ENCODE results near the gene CROCC. TPM values are rescaled to one million over a fixed set of nuclear protein-coding genes. Genes with fewer than 3 reads are reported as not detected.
"Not testable (repeated sequence)": the region's sequence is repeated elsewhere in the genome, so short reads cannot be mapped to it uniquely, and the experiment has no call there.

CROCC gene
- total and polyA plus RNA-seq, 2 donors = 13.7 to 26.4 TPM

DNA sequence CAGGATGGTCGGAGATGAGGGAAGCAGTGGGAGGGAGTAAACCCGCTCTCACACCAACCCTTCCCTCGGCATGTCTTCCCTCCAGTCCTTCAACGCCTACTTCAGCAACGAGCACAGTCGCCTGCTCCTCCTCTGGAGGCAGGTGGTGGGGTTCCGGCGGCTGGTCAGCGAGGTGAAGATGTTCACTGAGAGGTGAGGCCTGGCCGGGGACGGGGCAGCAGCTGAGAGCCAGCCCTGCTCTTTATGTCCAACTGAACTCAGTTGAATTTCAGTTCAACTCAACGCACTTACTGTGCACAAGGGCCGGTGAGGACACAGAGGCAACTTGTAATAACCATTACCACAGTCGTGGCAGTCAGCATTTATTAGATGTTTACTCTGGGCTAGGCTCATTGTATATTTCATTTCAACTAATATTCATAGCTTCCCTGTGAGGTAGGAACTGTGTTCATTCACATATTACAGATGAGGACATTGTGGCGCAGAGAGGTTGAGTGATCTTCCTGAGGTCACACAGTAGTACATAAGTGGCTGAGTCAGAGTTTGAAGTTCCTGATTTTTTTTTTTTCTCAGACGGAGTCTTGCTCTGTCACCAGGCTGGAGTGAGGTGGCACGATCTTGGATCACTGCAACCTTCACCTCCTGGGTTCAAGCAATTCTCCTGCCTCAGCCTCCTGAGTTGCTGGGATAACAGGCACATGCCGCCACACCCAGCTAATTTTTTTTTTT lies 9.6 kb downstream of the CROCC start:
- not testable (repeated sequence) for H3K4me1 ChIP-seq (ENCODE audit: insufficient read depth); H3K27ac ChIP-seq (ENCODE audit: low read depth); H3K4me3 ChIP-seq (ENCODE audit: low read depth, low read length); H3K36me3 ChIP-seq (ENCODE audit: insufficient read depth); DNase-seq (ENCODE audit: extremely low spot score)
- WGBS = 87% methylated on average over 18 of the region's 18 CpGs

DNA sequence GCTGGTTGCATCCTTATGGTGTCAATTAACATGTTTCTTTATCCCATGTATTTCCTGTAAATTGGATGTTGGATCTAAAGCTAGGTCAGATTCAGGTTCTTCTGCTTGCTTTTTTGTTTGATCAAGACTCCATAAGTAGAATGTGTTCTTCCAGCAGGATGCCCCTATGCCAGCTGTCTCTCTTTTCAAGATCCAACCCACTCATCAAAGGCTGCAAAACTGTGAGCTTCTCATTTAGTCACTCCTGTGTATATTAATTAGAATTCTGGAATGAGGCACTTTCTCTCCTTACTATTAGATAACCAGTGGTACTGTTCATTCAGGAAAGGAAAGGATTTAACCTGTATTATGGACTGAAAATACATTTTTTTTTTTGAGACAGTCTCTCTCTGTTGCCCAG lies 12.2 kb downstream of the CROCC start:
- not testable (repeated sequence) for H3K4me3 ChIP-seq (ENCODE audit: low read depth, low read length); DNase-seq (ENCODE audit: extremely low spot score); H3K4me1 ChIP-seq (ENCODE audit: insufficient read depth); H3K27ac ChIP-seq (ENCODE audit: low read depth); H3K36me3 ChIP-seq (ENCODE audit: insufficient read depth)

DNA sequence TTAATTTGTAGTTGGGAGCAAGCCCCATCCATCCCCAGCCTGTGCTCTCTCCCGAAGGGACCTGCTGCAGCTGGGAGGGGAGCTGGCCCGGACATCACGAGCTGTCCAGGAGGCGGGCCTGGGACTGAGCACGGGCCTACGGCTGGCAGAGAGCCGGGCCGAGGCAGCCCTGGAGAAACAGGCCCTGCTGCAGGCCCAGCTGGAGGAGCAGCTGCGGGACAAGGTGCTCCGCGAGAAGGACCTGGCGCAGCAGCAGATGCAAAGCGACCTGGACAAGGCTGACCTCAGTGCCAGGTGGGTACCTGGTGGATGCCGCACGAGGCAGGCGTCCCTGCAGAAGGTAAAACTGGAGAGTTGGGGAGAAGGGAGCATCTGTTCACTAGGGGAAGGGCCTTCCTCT lies 14.8 kb downstream of the CROCC start:
- not testable (repeated sequence) for DNase-seq (ENCODE audit: extremely low spot score); H3K36me3 ChIP-seq (ENCODE audit: insufficient read depth); H3K27ac ChIP-seq (ENCODE audit: low read depth); H3K4me3 ChIP-seq (ENCODE audit: low read depth, low read length); H3K4me1 ChIP-seq (ENCODE audit: insufficient read depth)
- 90% methylated on average over 16 of the region's 16 CpGs for WGBS

DNA sequence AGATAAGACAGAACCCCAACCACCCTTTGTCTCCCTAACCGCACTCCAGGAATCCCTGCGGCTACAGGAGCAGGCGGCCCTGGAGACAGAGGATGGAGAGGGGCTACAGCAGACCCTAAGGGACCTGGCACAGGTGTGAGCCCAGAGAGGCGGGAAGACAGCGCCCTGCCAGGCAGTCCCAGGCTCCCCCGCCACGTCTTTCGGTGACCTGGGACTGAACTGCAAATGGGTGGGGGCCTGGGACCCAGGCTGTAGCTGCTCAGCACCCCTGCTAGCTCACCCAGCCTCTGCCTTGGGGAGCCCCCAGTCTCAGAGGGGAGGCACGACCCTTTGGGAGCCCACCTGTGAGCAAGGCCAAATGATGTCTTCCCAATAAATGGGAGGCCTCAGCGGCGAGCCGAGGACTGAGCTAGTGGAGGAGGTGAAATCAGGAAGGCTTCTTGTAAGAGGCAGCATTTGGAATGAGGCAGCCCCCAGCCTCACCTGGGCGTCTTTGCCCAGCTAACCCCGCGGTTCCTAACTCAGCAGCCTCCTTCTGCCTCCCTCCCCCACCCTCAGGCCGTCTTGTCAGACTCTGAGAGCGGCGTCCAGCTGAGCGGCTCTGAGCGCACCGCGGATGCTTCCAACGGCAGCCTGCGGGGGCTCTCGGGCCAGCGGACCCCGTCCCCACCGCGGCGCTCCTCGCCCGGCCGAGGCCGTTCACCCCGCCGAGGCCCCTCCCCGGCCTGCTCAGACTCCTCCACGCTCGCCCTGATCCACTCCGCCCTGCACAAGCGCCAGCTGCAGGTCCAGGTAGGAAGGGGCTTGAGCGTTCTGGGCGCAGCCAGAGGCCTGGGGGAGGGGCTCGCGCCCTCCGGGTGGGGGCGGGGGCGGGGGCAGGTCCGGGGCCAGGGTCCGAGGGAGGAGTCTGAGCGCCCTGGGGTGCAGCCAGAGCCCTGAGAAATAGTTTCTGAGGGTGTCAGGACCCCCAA lies 16.9 kb downstream of the CROCC start:
- Histone ChIP-seq H3K27ac (ENCODE audit: low read depth) (no peak overlapping the region), H3K4me1 (ENCODE audit: insufficient read depth) (no peaks in the 10 kb centered on the region), H3K36me3 (ENCODE audit: insufficient read depth) (peaks cover 1% of the 10 kb centered on the region), H3K4me3 (ENCODE audit: low read depth, low read length) (no peak overlapping the region)
- no peak for DNase-seq (ENCODE audit: extremely low spot score)
- WGBS = 59% methylated on average over 51 of the region's 51 CpGs

DNA sequence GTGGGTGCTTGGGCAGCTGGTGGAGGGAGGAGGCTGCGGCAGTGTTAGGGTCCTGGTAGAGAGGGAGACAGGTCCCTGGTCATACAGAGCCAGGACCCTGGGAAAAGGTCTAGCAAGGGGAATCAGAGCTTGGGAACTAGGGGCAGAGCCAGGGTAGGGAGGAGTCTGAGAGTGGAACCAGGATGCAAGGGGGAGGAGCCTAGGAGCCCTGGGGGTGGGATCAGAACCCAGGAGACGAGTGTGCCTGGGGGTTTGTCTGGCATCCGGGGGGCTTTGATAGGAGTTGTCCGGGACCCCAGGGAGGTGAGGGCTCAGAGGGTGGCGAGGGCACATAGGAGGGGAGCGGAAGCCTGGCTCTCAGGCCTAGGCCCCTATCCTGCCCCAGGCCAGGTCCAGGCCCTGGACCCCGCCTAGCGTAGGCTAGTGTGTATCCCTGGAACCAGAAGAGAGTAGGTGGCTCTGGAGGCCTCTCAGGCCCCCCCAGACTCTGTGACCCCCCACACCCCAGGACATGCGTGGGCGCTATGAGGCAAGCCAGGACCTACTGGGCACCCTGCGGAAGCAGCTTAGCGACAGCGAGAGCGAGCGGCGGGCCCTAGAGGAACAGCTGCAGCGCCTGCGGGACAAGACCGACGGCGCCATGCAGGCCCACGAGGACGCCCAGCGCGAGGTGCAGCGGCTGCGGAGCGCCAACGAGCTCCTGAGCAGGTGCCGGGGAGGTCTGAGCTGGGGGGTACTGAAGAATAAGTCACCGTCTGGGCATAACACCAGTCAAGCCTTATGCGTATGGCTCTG lies 17.9 kb downstream of the CROCC start:
- not testable (repeated sequence) for H3K27ac ChIP-seq (ENCODE audit: low read depth); H3K4me1 ChIP-seq (ENCODE audit: insufficient read depth); H3K4me3 ChIP-seq (ENCODE audit: low read depth, low read length); H3K36me3 ChIP-seq (ENCODE audit: insufficient read depth); DNase-seq (ENCODE audit: extremely low spot score)
- 94% methylated on average over 32 of the region's 32 CpGs for WGBS

DNA sequence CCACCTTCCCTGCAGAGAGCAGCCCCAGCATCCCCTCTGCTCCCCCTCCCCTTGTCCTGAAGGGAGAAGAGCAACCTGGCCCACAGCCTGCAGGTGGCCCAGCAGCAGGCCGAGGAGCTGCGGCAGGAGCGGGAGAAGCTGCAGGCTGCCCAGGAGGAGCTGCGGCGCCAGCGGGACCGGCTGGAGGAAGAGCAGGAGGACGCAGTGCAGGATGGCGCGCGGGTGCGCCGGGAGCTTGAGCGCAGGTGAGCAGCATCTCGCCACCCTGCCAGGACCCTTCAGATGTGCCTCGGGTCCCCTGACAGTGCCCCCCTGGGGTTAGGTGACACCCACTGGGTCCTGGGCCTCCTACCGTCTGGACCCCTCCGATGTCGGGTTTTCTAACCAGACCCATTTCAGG lies 22.3 kb downstream of the CROCC start:
- DNase-seq (ENCODE audit: extremely low spot score) = no peak
- Histone ChIP-seq H3K27ac (ENCODE audit: low read depth) (no peak overlapping the region), H3K36me3 (ENCODE audit: insufficient read depth) (peaks cover 3% of the 10 kb centered on the region), H3K4me1 (ENCODE audit: insufficient read depth) (no peaks in the 10 kb centered on the region), H3K4me3 (ENCODE audit: low read depth, low read length) (no peak overlapping the region)
- WGBS = 94% methylated on average over 19 of the region's 19 CpGs

DNA sequence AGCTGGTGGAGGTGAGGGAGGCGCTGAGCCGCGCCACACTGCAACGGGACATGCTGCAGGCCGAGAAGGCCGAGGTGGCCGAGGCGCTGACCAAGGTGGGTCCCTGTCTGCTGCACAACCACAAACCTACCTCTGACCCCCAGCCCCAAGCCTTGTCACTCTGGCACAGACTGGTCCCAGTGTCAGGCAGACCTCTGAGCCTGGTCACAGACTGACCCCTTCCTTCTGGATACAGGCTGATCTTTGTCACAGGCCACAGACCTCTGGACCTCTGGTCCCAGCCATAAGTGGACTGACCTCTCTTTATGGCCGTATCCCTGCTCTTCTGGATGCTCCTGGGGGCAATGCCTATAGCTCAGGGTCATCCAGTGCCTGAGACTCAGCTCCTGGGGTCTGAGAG lies 23.8 kb downstream of the CROCC start:
- H3K36me3 ChIP-seq (ENCODE audit: insufficient read depth); H3K4me1 ChIP-seq (ENCODE audit: insufficient read depth); H3K4me3 ChIP-seq (ENCODE audit: low read depth, low read length); H3K27ac ChIP-seq (ENCODE audit: low read depth); DNase-seq (ENCODE audit: extremely low spot score): not testable (repeated sequence)
- WGBS = 91% methylated on average over 6 of the region's 9 CpGs

DNA sequence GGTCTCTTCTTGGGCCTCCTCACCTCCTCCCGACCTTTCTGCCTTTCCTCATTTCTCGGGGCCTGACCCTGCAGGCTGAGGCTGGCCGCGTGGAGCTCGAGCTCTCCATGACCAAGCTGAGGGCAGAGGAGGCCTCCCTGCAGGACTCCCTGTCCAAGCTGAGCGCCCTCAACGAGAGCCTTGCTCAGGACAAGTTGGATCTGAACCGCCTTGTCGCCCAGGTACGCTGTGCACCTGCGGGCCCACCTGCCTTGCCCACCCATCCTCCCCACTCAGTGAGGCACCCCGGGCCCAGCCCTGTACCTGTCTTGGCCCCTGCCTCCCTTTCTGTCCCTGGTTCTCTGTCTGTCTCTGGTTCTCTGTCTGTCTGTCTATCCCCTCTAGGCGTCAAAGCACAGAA lies 24.5 kb downstream of the CROCC start:
- not testable (repeated sequence) for DNase-seq (ENCODE audit: extremely low spot score); H3K27ac ChIP-seq (ENCODE audit: low read depth); H3K36me3 ChIP-seq (ENCODE audit: insufficient read depth); H3K4me3 ChIP-seq (ENCODE audit: low read depth, low read length); H3K4me1 ChIP-seq (ENCODE audit: insufficient read depth)
- 88% methylated on average over 13 of the region's 13 CpGs for WGBS

DNA sequence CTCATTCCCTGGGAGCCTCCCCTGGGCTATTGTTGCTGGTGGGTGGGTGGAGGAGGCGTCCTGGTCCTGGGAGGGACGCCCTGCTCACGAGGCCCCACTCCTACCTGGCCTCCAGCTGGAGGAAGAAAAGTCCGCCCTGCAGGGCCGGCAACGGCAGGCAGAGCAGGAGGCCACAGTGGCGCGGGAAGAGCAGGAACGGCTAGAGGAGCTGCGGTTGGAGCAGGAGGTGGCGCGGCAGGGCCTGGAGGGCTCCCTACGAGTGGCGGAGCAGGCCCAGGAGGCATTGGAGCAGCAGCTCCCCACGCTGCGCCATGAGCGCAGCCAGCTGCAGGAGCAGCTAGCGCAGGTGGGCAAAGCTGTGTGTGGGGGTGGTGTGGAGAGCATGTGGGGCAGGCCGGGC lies 24.9 kb downstream of the CROCC start:
- H3K4me3 ChIP-seq (ENCODE audit: low read depth, low read length) = no peak overlapping the region
- DNase-seq (ENCODE audit: extremely low spot score) = no peak
- no peak overlapping the region for H3K27ac ChIP-seq (ENCODE audit: low read depth)
- no peaks in the 10 kb centered on the region for H3K4me1 ChIP-seq (ENCODE audit: insufficient read depth)
- peaks cover 1% of the 10 kb centered on the region for H3K36me3 ChIP-seq (ENCODE audit: insufficient read depth)
- 88% methylated on average over 19 of the region's 19 CpGs for WGBS

DNA sequence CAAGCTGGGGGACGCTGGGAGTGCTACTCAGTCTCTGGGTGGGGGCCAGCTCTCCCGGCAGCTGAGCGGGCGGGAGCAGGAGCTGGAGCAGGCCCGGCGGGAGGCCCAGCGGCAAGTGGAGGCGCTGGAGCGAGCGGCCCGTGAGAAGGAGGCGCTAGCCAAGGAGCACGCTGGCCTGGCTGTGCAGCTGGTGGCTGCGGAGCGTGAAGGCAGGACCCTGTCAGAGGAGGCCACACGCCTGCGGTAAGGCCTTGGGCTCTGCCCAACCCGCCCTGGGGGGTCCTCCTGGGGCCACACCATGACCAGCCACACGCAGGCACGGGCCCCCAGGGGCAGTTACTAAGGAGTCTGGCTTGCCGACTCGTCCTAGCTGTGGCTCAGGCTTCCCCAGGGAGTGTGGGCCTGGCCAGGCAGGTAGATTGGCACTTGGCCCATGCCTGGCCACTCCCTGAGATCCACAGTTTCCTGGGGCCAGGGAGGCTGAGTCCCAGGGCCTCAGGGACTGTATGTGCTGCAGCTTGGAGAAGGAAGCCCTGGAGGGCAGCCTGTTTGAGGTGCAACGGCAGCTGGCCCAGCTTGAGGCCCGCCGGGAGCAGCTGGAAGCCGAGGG lies 26.7 kb downstream of the CROCC start:
- not testable (repeated sequence) for H3K4me1 ChIP-seq (ENCODE audit: insufficient read depth); DNase-seq (ENCODE audit: extremely low spot score); H3K4me3 ChIP-seq (ENCODE audit: low read depth, low read length); H3K36me3 ChIP-seq (ENCODE audit: insufficient read depth)
- WGBS = 83% methylated on average over 26 of the region's 26 CpGs
- peak overlapping the region; percentile 53 for H3K27ac ChIP-seq (ENCODE audit: low read depth)

DNA sequence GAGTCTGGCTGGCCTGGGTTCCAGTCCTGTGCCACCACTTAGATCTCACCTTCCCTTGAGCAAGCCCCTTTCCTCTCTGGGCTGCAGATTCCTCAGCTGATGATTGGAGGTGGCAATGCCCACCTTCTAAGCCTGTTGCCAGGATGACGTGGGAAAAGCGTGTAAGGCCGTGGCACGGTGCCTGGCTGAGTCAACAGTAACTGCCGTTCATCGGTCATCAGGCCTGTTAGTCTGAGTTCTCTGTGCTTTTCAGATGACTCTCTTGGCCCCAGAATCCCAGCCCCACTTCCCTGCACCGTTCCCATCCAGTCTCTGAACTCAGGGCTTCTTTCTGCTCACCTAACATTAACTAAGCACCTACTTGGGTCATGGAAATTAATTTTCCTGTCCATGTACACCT lies 27.3 kb downstream of the CROCC start:
- not testable (repeated sequence) for DNase-seq (ENCODE audit: extremely low spot score); H3K27ac ChIP-seq (ENCODE audit: low read depth)

DNA sequence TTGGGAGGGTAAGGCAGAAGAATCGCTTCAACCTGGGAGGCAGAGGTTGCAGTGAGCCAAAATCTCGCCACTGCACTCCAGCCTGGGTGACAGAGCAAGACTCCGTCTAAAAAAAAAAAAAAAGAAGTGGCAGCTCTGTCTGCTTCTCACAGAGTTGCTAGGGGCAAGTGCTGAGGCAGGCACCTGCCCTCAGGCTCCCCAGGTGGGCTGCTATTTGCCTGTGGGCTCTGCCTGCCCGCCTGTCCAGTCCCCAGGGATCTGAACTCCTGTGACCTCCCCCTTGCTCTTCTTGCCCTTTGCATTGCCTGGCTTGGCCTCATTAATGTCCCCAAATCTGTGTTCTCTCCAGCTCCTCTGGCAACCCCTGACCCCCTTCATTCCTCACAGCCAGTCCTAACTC lies 30.6 kb downstream of the CROCC start:
- H3K27ac ChIP-seq (ENCODE audit: low read depth); H3K36me3 ChIP-seq (ENCODE audit: insufficient read depth); DNase-seq (ENCODE audit: extremely low spot score); H3K4me3 ChIP-seq (ENCODE audit: low read depth, low read length); H3K4me1 ChIP-seq (ENCODE audit: insufficient read depth): not testable (repeated sequence)
- WGBS = 98% methylated on average over 4 of the region's 4 CpGs

More for the DNA sequence above, 27.3 kb downstream of the CROCC start:
- H3K4me1 ChIP-seq (ENCODE audit: insufficient read depth); H3K4me3 ChIP-seq (ENCODE audit: low read depth, low read length); H3K36me3 ChIP-seq (ENCODE audit: insufficient read depth): not testable (repeated sequence)
- WGBS = 67% methylated on average over 7 of the region's 7 CpGs

DNA sequence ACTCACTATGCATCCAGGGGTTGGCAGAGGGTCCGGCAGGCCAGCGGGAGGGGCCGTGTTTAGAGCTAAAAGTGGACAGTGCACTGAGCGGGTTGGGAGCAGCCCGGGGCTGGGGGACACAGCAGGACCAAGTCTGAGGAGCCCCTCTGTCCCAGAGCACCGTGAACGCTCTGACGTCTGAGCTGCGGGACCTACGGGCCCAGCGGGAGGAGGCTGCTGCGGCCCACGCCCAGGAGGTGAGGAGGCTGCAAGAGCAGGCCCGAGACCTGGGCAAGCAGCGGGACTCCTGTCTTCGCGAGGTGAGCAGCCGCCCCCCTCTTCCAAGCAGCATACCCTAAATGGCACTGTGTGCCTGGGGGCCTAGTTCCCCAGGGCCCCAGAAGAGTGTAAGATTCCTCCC lies 32.8 kb downstream of the CROCC start:
- WGBS = 94% methylated on average over 18 of the region's 18 CpGs
- H3K36me3 ChIP-seq (ENCODE audit: insufficient read depth) = no peaks in the 10 kb centered on the region
- no peak overlapping the region for H3K4me3 ChIP-seq (ENCODE audit: low read depth, low read length)
- no peak overlapping the region for H3K27ac ChIP-seq (ENCODE audit: low read depth)
- no peaks in the 10 kb centered on the region for H3K4me1 ChIP-seq (ENCODE audit: insufficient read depth)
- DNase-seq (ENCODE audit: extremely low spot score) = no peak

Data from urinary bladder (tissue), 4 donors.